ENCODE results near the gene NOS1AP.
"Not testable (repeated sequence)": the region's sequence is repeated elsewhere in the genome, so short reads cannot be mapped to it uniquely, and the experiment has no call there.

Gene NOS1AP

GRCh38 chr1:162080472-162081015 is 11.1 kb downstream of the NOS1AP start:
- no peak for DNase-seq (ENCODE audit: low read depth, low spot score)
- H3K9ac ChIP-seq (ENCODE audit: insufficient read length, low read depth) = no peak overlapping the region
- no peak for TF ChIP-seq ZNF274 (IDR thresholded peaks at IDR 0.05; ENCODE audit: low read depth, low read length)
- no peak for TF ChIP-seq YY1 (IDR thresholded peaks at IDR 0.05; ENCODE audit: insufficient read depth, insufficient read length)
- TF ChIP-seq SUZ12 (IDR thresholded peaks at IDR 0.05; ENCODE audit: extremely low read depth, insufficient read depth, insufficient read length) = no peak
- H3K36me3 ChIP-seq (ENCODE audit: insufficient read depth, insufficient read length, low read length) = no peaks in the 10 kb centered on the region
- no peak overlapping the region for H3K4me3 ChIP-seq (ENCODE audit: insufficient read length, low read depth)
- no peaks in the 10 kb centered on the region for H3K27me3 ChIP-seq (ENCODE audit: insufficient read depth, insufficient read length)
- peaks cover 5% of the 10 kb centered on the region for H3K4me1 ChIP-seq (ENCODE audit: insufficient read depth, insufficient read length)
- H3K9me3 ChIP-seq (ENCODE audit: insufficient read depth, low read length) = peaks cover 3% of the 10 kb centered on the region; the same call in 1 of the 2 replicates

DNA sequence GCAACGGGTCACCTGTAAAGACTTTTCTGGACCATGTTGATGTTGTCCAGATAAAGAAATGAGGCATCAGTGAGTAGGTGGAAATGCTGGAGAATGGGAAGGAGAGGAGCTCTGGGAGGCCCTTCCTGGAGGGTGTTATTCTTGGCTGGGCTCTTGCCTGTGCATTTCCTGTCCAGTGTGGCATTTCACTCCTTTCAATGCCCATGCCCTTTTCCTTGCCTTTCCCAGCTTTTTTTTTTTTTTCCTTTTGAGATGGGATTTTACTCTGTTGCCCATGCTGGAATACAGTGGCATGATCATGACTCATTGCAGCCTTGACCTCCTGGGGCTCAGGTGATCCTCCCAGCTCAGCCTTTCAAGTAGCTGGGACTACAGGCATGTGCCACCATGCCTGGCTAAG is 11.8 kb downstream of the NOS1AP start:
- Histone ChIP-seq H3K9me3 (ENCODE audit: insufficient read depth, low read length) (no peaks in the 10 kb centered on the region), H3K4me1 (ENCODE audit: insufficient read depth, insufficient read length) (peaks cover 5% of the 10 kb centered on the region), H3K36me3 (ENCODE audit: insufficient read depth, insufficient read length, low read length) (no peaks in the 10 kb centered on the region), H3K27me3 (ENCODE audit: insufficient read depth, insufficient read length) (no peaks in the 10 kb centered on the region), H3K9ac (ENCODE audit: insufficient read length, low read depth) (no peak overlapping the region), H3K4me3 (ENCODE audit: insufficient read length, low read depth) (no peak overlapping the region)
- TF ChIP-seq SUZ12 (IDR thresholded peaks at IDR 0.05; ENCODE audit: extremely low read depth, insufficient read depth, insufficient read length) = no peak
- no peak for TF ChIP-seq YY1 (IDR thresholded peaks at IDR 0.05; ENCODE audit: insufficient read depth, insufficient read length)
- TF ChIP-seq ZNF274 (IDR thresholded peaks at IDR 0.05; ENCODE audit: low read depth, low read length) = no peak
- DNase-seq (ENCODE audit: low read depth, low spot score) = no peak

DNA sequence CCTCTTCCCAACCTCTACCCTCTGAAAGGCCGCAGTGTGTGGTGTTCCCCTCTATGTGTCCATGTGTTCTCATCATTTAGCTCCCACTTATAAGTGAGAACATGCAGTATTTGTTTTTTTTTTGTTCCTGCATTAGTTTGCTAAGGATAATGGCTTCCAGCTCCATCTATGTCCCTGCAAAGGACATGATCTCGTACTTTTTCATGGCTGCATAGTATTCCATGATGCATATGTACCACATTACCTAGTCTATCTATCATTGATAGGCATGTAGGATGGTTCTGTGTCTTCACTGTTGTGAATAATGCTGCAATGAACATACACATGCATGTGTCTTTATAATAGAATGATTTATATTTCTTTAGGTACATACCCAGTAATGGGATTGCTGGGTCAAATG is 12.6 kb downstream of the NOS1AP start:
- not testable (repeated sequence) for H3K4me3 ChIP-seq (ENCODE audit: insufficient read length, low read depth); H3K9ac ChIP-seq (ENCODE audit: insufficient read length, low read depth); H3K36me3 ChIP-seq (ENCODE audit: insufficient read depth, insufficient read length, low read length); H3K27me3 ChIP-seq (ENCODE audit: insufficient read depth, insufficient read length); DNase-seq (ENCODE audit: low read depth, low spot score); H3K9me3 ChIP-seq (ENCODE audit: insufficient read depth, low read length); H3K4me1 ChIP-seq (ENCODE audit: insufficient read depth, insufficient read length)

DNA sequence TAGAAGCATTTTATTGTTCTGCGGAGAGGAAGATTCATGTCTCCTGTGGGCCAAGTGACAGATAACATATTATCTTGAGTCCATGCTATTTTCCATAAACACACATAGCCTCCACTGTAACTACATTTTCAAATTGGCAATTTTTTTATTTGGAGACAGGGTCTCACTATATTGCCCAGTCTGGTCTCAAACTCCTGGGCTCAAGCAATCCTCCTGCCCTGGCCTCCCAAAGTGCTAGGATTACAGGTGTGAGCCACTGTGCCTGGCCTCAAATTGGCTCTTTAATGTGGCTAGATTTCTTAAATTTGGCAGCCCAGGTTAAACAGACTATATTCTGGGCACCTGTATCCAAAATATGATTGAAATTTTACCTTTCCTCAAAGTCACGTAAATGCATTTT is 13.8 kb downstream of the NOS1AP start:
- Histone ChIP-seq H3K4me1 (ENCODE audit: insufficient read depth, insufficient read length) (peaks cover 3% of the 10 kb centered on the region), H3K4me3 (ENCODE audit: insufficient read length, low read depth) (no peak overlapping the region), H3K27me3 (ENCODE audit: insufficient read depth, insufficient read length) (no peaks in the 10 kb centered on the region), H3K36me3 (ENCODE audit: insufficient read depth, insufficient read length, low read length) (no peaks in the 10 kb centered on the region), H3K9me3 (ENCODE audit: insufficient read depth, low read length) (no peaks in the 10 kb centered on the region), H3K9ac (ENCODE audit: insufficient read length, low read depth) (no peak overlapping the region)
- DNase-seq (ENCODE audit: low read depth, low spot score) = no peak
- TF ChIP-seq ZNF274 (IDR thresholded peaks at IDR 0.05; ENCODE audit: low read depth, low read length) (no peak), SUZ12 (IDR thresholded peaks at IDR 0.05; ENCODE audit: extremely low read depth, insufficient read depth, insufficient read length) (no peak), YY1 (IDR thresholded peaks at IDR 0.05; ENCODE audit: insufficient read depth, insufficient read length) (no peak)

DNA sequence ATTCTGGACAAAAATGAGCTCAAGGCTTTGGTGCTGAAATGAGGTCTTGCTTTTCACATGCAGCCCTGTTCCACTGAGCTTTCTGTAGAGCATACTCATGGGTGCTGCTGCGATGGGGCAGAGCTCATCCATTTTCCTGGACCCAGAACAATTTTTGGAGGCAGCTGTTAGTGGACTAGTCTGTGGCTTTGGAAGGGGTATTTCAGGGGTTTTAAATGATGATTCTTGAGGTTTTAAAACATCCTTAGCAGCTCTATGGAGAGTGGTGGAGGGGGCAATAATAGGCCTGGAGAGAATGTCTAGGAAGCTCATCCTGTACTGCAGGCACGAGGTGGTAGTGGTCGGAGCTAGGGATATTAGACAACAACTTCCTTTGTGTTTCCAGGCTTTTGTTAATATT is 16.5 kb downstream of the NOS1AP start:
- H3K4me1 ChIP-seq (ENCODE audit: insufficient read depth, insufficient read length) = peaks cover 6% of the 10 kb centered on the region

DNA sequence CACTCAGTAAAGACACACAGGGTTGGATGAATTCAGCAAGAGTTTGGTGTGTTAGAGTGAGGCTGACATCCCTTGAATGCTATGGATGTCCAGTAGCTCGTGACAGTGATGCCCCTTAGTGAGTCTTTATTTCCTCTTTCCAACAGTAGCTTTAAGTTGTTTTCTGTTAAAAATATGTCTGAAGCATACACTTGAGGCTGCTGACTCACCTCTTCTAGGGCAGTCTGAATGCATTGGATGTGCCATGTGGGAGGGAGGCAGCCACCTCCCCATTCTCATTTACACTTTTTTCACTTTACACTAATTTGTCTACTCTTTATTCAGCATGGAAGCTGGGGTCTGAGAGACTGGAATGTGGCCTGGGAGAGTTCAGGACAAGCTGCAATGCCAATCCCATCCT is 17.6 kb downstream of the NOS1AP start:
- Histone ChIP-seq H3K4me3 (ENCODE audit: insufficient read length, low read depth) (no peak overlapping the region), H3K36me3 (ENCODE audit: insufficient read depth, insufficient read length, low read length) (no peaks in the 10 kb centered on the region), H3K4me1 (ENCODE audit: insufficient read depth, insufficient read length) (peaks cover 6% of the 10 kb centered on the region), H3K9ac (ENCODE audit: insufficient read length, low read depth) (no peak overlapping the region), H3K27me3 (ENCODE audit: insufficient read depth, insufficient read length) (no peaks in the 10 kb centered on the region), H3K9me3 (ENCODE audit: insufficient read depth, low read length) (peaks cover 12% of the 10 kb centered on the region; the same call in 1 of the 2 replicates)
- no peak for DNase-seq (ENCODE audit: low read depth, low spot score)
- TF ChIP-seq SUZ12 (IDR thresholded peaks at IDR 0.05; ENCODE audit: extremely low read depth, insufficient read depth, insufficient read length) (no peak), ZNF274 (IDR thresholded peaks at IDR 0.05; ENCODE audit: low read depth, low read length) (no peak), YY1 (IDR thresholded peaks at IDR 0.05; ENCODE audit: insufficient read depth, insufficient read length) (no peak)

More for the DNA sequence above, 16.5 kb downstream of the NOS1AP start:
- TF ChIP-seq YY1 (IDR thresholded peaks at IDR 0.05; ENCODE audit: insufficient read depth, insufficient read length) (no peak), SUZ12 (IDR thresholded peaks at IDR 0.05; ENCODE audit: extremely low read depth, insufficient read depth, insufficient read length) (no peak), ZNF274 (IDR thresholded peaks at IDR 0.05; ENCODE audit: low read depth, low read length) (no peak)
- H3K9me3 ChIP-seq (ENCODE audit: insufficient read depth, low read length) = peaks cover 12% of the 10 kb centered on the region; the same call in 1 of the 2 replicates
- no peaks in the 10 kb centered on the region for H3K27me3 ChIP-seq (ENCODE audit: insufficient read depth, insufficient read length)
- H3K36me3 ChIP-seq (ENCODE audit: insufficient read depth, insufficient read length, low read length) = no peaks in the 10 kb centered on the region
- H3K4me3 ChIP-seq (ENCODE audit: insufficient read length, low read depth) = no peak overlapping the region
- DNase-seq (ENCODE audit: low read depth, low spot score) = no peak
- no peak overlapping the region for H3K9ac ChIP-seq (ENCODE audit: insufficient read length, low read depth)

- TF ChIP-seq YY1 (IDR thresholded peaks at IDR 0.05; ENCODE audit: insufficient read depth, insufficient read length) = no peak
- TF ChIP-seq SUZ12 (IDR thresholded peaks at IDR 0.05; ENCODE audit: extremely low read depth, insufficient read depth, insufficient read length) = no peak
- no peak for TF ChIP-seq ZNF274 (IDR thresholded peaks at IDR 0.05; ENCODE audit: low read depth, low read length)
- Histone ChIP-seq H3K4me1 (ENCODE audit: insufficient read depth, insufficient read length) (peaks cover 6% of the 10 kb centered on the region), H3K4me3 (ENCODE audit: insufficient read length, low read depth) (no peak overlapping the region), H3K9ac (ENCODE audit: insufficient read length, low read depth) (no peak overlapping the region), H3K36me3 (ENCODE audit: insufficient read depth, insufficient read length, low read length) (no peaks in the 10 kb centered on the region), H3K9me3 (ENCODE audit: insufficient read depth, low read length) (peaks cover 12% of the 10 kb centered on the region; the same call in 1 of the 2 replicates), H3K27me3 (ENCODE audit: insufficient read depth, insufficient read length) (no peaks in the 10 kb centered on the region)
- no peak for DNase-seq (ENCODE audit: low read depth, low spot score)
Observed at GRCh38 chr1:162087574-162087973, 18.1 kb downstream of the NOS1AP start.
